HEK293T (cell line): ENCODE measurements around the gene OR1B1.

ENCODE experiments used
- BHLHE40 ChIP-seq: fragments of 450-650 bp; IDR thresholded peaks from 2 replicates; pipeline ENCODE4 v1.6.1; 2016; ENCODE audit warnings: mild to moderate bottlenecking, moderate library complexity, borderline replicate concordance
- CTBP1 ChIP-seq: fragments of 450-650 bp; IDR thresholded peaks from 2 replicates; pipeline ENCODE4 v1.6.1; 2016; ENCODE audit warnings: borderline replicate concordance
- FOXA1 ChIP-seq: fragments of 450-650 bp; IDR thresholded peaks from 2 replicates; pipeline ENCODE4 v1.6.1; 2016; ENCODE audit warnings: mild to moderate bottlenecking
- FOXM1 ChIP-seq: fragments of 450-650 bp; IDR thresholded peaks from 2 replicates; pipeline ENCODE4 v1.6.1; 2017; ENCODE audit warnings: mild to moderate bottlenecking, borderline replicate concordance
- HDGF ChIP-seq: fragments of 450-650 bp; IDR thresholded peaks from 2 replicates; pipeline ENCODE4 v1.6.1; 2017; ENCODE audit warnings: antibody characterized with exemption, borderline replicate concordance
- NFRKB ChIP-seq: fragments of 450-650 bp; IDR thresholded peaks from 2 replicates; pipeline ENCODE4 v1.6.1; 2016; ENCODE audit warnings: mild to moderate bottlenecking, moderate library complexity
- PKNOX1 ChIP-seq: fragments of 450-650 bp; IDR thresholded peaks from 2 replicates; pipeline ENCODE4 v1.6.1; 2016
- SP1 ChIP-seq: fragments of 450-650 bp; IDR thresholded peaks from 2 replicates; pipeline ENCODE4 v1.6.1; 2017
- SUZ12 ChIP-seq: fragments of 450-650 bp; IDR thresholded peaks from 2 replicates; pipeline ENCODE4 v1.6.1; 2016; ENCODE audit warnings: mild to moderate bottlenecking
- TARDBP ChIP-seq: fragments of 450-650 bp; IDR thresholded peaks from 2 replicates; pipeline ENCODE4 v1.6.1; 2016

GRCh38 chr9:122580360-122580759 lies 77.1 kb downstream of the OR1B1 start:
- TF ChIP-seq TARDBP: no peak
- TF ChIP-seq SP1: no peak
- TF ChIP-seq FOXA1: no peak
- TF ChIP-seq FOXM1: no peak
- TF ChIP-seq PKNOX1: no peak
- TF ChIP-seq BHLHE40: no peak
- no peak for TF ChIP-seq NFRKB
- no peak for TF ChIP-seq HDGF
- TF ChIP-seq SUZ12: no peak
- no peak for TF ChIP-seq CTBP1
